GM21737 (cell line): ENCODE results near the gene TMEM198.

Source experiments
- ATAC-seq: cut with Tn5 transposase; IDR thresholded peaks from one replicate; pipeline ENCODE4 v1.9.1; 2021; ENCODE audit warnings: mild to moderate bottlenecking, moderate library complexity; ENCODE audit not compliant: unreplicated experiment

TMEM198 gene

GRCh38 chr2:219508971-219509779 lies 34.7 kb upstream of the TMEM198 start:
- ATAC-seq = peak; percentile 8

GRCh38 chr2:219509780-219510511 lies 33.9 kb upstream of the TMEM198 start:
- ATAC-seq = peak; percentile 60

- ATAC-seq = no peak
These were observed 33.2 kb upstream of the TMEM198 start for GRCh38 chr2:219510512-219511135.

- ATAC-seq = no peak
These were observed 32.1 kb upstream of the TMEM198 start for GRCh38 chr2:219511547-219512325.

- ATAC-seq = no peak
These were observed 31.2 kb upstream of the TMEM198 start for GRCh38 chr2:219512524-219513216.

- no peak for ATAC-seq
These were observed 30.0 kb upstream of the TMEM198 start for GRCh38 chr2:219513787-219514186.

GRCh38 chr2:219514196-219514761 lies 29.5 kb upstream of the TMEM198 start, which contains the start of gene ASIC4:
Gene ASIC4 (plus strand): TSS chr2:219514482. CDS start chr2:219514725, 243 bp downstream.
- ATAC-seq = no peak

GRCh38 chr2:219514836-219515235 lies 29.0 kb upstream of the TMEM198 start:
- ATAC-seq = no peak

- ATAC-seq = no peak
These were observed 27.8 kb upstream of the TMEM198 start for GRCh38 chr2:219515874-219516629.

GRCh38 chr2:219516888-219517287 lies 26.9 kb upstream of the TMEM198 start:
- ATAC-seq = no peak

- ATAC-seq = no peak
These were observed 25.7 kb upstream of the TMEM198 start for GRCh38 chr2:219517954-219518778.

- no peak for ATAC-seq
These were observed 24.3 kb upstream of the TMEM198 start for GRCh38 chr2:219519526-219519916.

GRCh38 chr2:219520079-219520478 lies 23.7 kb upstream of the TMEM198 start:
- ATAC-seq = no peak

GRCh38 chr2:219521066-219521880 lies 22.6 kb upstream of the TMEM198 start:
- ATAC-seq = no peak

GRCh38 chr2:219522111-219523030 lies 21.5 kb upstream of the TMEM198 start:
- no peak for ATAC-seq

- no peak for ATAC-seq
These were observed 20.7 kb upstream of the TMEM198 start for GRCh38 chr2:219523031-219523671.
